Left lung (tissue), 10 donors: ENCODE results near the gene ZNF782. TPM values are rescaled to one million over a fixed set of nuclear protein-coding genes. Genes with fewer than 3 reads are reported as not detected.

Source experiments
- ATAC-seq: fragments of 200-7000 bp; cut with Tn5 transposase; one replicate; pipeline ENCODE4 v1.9.1; 2020; ENCODE audit warnings: moderate library complexity
- DNase-seq, 4 donors: peaks; one replicate each; pipeline ENCODE4 v3.0.0-alpha.2; 2013 to 2020
- H3K27ac ChIP-seq, 2 donors: fragments of 200-600 bp; sonication (generic) in 1 of 2; one replicate each; pipeline versions ENCODE4 v1.5.0 to v1.8.0; 2020 to 2021
- H3K27me3 ChIP-seq, 2 donors: fragments of 200-600 bp; sonication (generic) in 1 of 2; one replicate each; pipeline versions ENCODE4 v1.5.0 to v1.8.0; 2020 to 2021
- H3K36me3 ChIP-seq, 2 donors: fragments of 200-600 bp; sonication (generic) in 1 of 2; one replicate each; pipeline versions ENCODE4 v1.5.0 to v1.8.0; 2020 to 2021
- H3K4me1 ChIP-seq, 2 donors: fragments of 200-600 bp; one replicate each; pipeline ENCODE4 v1.8.0; 2021
- H3K4me3 ChIP-seq, 2 donors: fragments of 200-600 bp; sonication (generic) in 1 of 2; one replicate each; pipeline versions ENCODE4 v1.5.0 to v1.8.0; 2020 to 2021; ENCODE audit warnings: mild to moderate bottlenecking in 1 of 2
- H3K9me3 ChIP-seq, 2 donors: fragments of 200-600 bp; sonication (generic) in 1 of 2; one replicate each; pipeline versions ENCODE4 v1.5.0 to v1.8.0; 2020 to 2021
- intact Hi-C, 2 donors: fragments of 100-400 bp; cut with DNase I; formaldehyde crosslinking; loops; one replicate each; pipeline versions ENCODE4 v1.11.2 to v1.14.2; 2022
- polyA plus RNA-seq, 6 donors: library from polyadenylated mRNA; unstranded; fragments of 120-200 nt; gene quantifications; one replicate each; pipeline ENCODE4 v1.2.1, GENCODE V29; 2013; ENCODE audit not compliant: insufficient read length in 6 of 6
- total RNA-seq, 2 donors: library from RNA; stranded (reverse); fragmentation: NEBNext Ultra II Directional; extraction: Animal tissue kit (Norgen Biotek cat#: 25700); gene quantifications; one replicate each; pipeline ENCODE4 v1.2.1, GENCODE V29; 2021
- TF ChIP-seq, protein P1 (sequence below), 2 donors: fragments of 200-600 bp; sonication (generic) in 1 of 2; IDR thresholded peaks; one replicate each; pipeline versions ENCODE4 v1.5.0 to v1.8.0; 2021; ENCODE audit warnings: antibody characterized with exemption in 2 of 2
- donor health status: DM: no; HTN: yes; CAD: no.
- donor health status: DM: no; HTN: no; CAD: no.

Gene ZNF782
- total and polyA plus RNA-seq, 8 donors, result 3.8 to 8.7 (median 7.6) TPM

- intact Hi-C loops, result loop anchor here in 1 of 2 donors (5.0 kb wide), 1 partner anchor 543 kb away; no protein-coding TSS in a partner anchor
- DNase-seq (no peak), ATAC-seq (no peak)
- H3K36me3 ChIP-seq, result no peaks in the 10 kb centered on the region
- H3K4me1 ChIP-seq, result peaks cover 9 to 31% of the 10 kb centered on the region in 2 donors
- peaks cover 0 to 16% of the 10 kb centered on the region in 2 donors for H3K27me3 ChIP-seq
- no peaks in the 10 kb centered on the region for H3K9me3 ChIP-seq
- H3K27ac ChIP-seq, result no peak overlapping the region
- TF ChIP-seq, protein P1, sequence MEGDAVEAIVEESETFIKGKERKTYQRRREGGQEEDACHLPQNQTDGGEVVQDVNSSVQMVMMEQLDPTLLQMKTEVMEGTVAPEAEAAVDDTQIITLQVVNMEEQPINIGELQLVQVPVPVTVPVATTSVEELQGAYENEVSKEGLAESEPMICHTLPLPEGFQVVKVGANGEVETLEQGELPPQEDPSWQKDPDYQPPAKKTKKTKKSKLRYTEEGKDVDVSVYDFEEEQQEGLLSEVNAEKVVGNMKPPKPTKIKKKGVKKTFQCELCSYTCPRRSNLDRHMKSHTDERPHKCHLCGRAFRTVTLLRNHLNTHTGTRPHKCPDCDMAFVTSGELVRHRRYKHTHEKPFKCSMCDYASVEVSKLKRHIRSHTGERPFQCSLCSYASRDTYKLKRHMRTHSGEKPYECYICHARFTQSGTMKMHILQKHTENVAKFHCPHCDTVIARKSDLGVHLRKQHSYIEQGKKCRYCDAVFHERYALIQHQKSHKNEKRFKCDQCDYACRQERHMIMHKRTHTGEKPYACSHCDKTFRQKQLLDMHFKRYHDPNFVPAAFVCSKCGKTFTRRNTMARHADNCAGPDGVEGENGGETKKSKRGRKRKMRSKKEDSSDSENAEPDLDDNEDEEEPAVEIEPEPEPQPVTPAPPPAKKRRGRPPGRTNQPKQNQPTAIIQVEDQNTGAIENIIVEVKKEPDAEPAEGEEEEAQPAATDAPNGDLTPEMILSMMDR (IDR thresholded peaks at IDR 0.05), result no peak
- H3K4me3 ChIP-seq, result peak overlapping the region; percentile 86 to 87
These were observed 448 bp upstream of the ZNF782 start for GRCh38 chr9:96854651-96855273.

- Histone ChIP-seq H3K27ac (no peak overlapping the region), H3K4me1 (peaks cover 9 to 31% of the 10 kb centered on the region in 2 donors), H3K9me3 (peaks cover 0 to 6% of the 10 kb centered on the region in 2 donors), H3K27me3 (peaks cover 0 to 16% of the 10 kb centered on the region in 2 donors), H3K4me3 (peak overlapping the region in 1 of 2 donors; percentile 86), H3K36me3 (no peaks in the 10 kb centered on the region)
- DNase-seq (no peak), ATAC-seq (no peak)
- intact Hi-C loops, result no loop called here
- TF ChIP-seq, protein P1 (IDR thresholded peaks at IDR 0.05), result no peak
These were observed 1.6 kb downstream of the ZNF782 start for GRCh38 chr9:96852676-96853075.

DNA sequence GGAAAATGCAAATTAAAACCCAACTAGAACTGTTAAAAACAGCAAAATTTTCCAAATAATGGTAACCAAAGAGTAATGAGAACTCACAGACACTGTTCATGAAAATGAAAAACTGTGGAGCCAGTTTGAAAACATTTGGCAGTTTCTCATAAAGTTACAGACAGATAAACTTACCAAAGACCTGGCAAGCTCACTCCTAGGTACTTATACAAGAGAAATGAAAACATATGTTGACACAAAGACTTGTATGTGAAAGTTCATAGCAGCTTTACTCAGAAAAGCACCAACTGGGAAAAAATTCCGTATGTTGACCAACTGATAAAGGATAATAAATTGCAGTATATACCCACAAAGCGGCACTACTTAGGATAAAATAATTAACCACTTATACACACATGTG is 10.3 kb downstream of the ZNF782 start:
- no peaks in the 10 kb centered on the region for H3K27me3 ChIP-seq
- no peak overlapping the region for H3K27ac ChIP-seq
- H3K4me1 ChIP-seq, result no peaks in the 10 kb centered on the region
- intact Hi-C loops, result no loop called here
- TF ChIP-seq, protein P1 (IDR thresholded peaks at IDR 0.05), result no peak
- DNase-seq (no peak), ATAC-seq (no peak)
- H3K36me3 ChIP-seq, result peaks cover 0 to 34% of the 10 kb centered on the region in 2 donors
- no peak overlapping the region for H3K4me3 ChIP-seq
- peaks cover 0 to 36% of the 10 kb centered on the region in 2 donors for H3K9me3 ChIP-seq

GRCh38 chr9:96818533-96818932 is 35.8 kb downstream of the ZNF782 start:
- no peak for ATAC-seq
- peaks cover 12 to 100% of the 10 kb centered on the region in 2 donors for H3K9me3 ChIP-seq
- H3K4me3 ChIP-seq, result no peak overlapping the region
- no peaks in the 10 kb centered on the region for H3K27me3 ChIP-seq
- no peak for DNase-seq
- no peaks in the 10 kb centered on the region for H3K4me1 ChIP-seq
- intact Hi-C loops, result no loop called here
- peaks cover 0 to 88% of the 10 kb centered on the region in 2 donors for H3K36me3 ChIP-seq
- H3K27ac ChIP-seq, result no peak overlapping the region
- TF ChIP-seq, protein P1 (IDR thresholded peaks at IDR 0.05), result no peak

- H3K4me1 ChIP-seq, result no peaks in the 10 kb centered on the region
- H3K36me3 ChIP-seq, result peaks cover 0 to 83% of the 10 kb centered on the region in 2 donors
- intact Hi-C loops, result no loop called here
- no peak overlapping the region for H3K4me3 ChIP-seq
- no peaks in the 10 kb centered on the region for H3K27me3 ChIP-seq
- no peak for DNase-seq
- no peak for ATAC-seq
- no peak overlapping the region for H3K27ac ChIP-seq
- TF ChIP-seq, protein P1 (IDR thresholded peaks at IDR 0.05), result no peak
- H3K9me3 ChIP-seq, result peaks cover 12 to 100% of the 10 kb centered on the region in 2 donors
These were observed 36.3 kb downstream of the ZNF782 start for GRCh38 chr9:96817973-96818372.
